HepG2 (cell line): ENCODE results near the gene ZNF443. TPM values are rescaled to one million over a fixed set of nuclear protein-coding genes. Genes with fewer than 3 reads are reported as not detected.

ENCODE experiments used
- GPN1 ChIP-seq: sonication (generic); formaldehyde crosslinking; IDR thresholded peaks from 2 replicates; pipeline ENCODE4 v1.5.1; 2020; ENCODE audit warnings: missing genetic modification reagents, borderline replicate concordance
- HIVEP1 ChIP-seq: sonication (generic); formaldehyde crosslinking; IDR thresholded peaks from 2 replicates; pipeline ENCODE4 v1.4.0; 2020; ENCODE audit warnings: mild to moderate bottlenecking, missing genetic modification reagents
- HOXA9 ChIP-seq: sonication (generic); formaldehyde crosslinking; IDR thresholded peaks from 2 replicates; pipeline ENCODE4 v1.8.1; 2022; ENCODE audit warnings: missing genetic modification reagents, mild to moderate bottlenecking, moderate library complexity, borderline replicate concordance
- MXD4 ChIP-seq: IDR thresholded peaks from 2 replicates; pipeline ENCODE4 v1.6.1; 2016; ENCODE audit warnings: mild to moderate bottlenecking, missing biosample characterization, missing genetic modification reagents
- NCOA2 ChIP-seq: sonication (generic); formaldehyde crosslinking; IDR thresholded peaks from 2 replicates; pipeline ENCODE4 v1.8.0; 2022; ENCODE audit warnings: inconsistent platforms
- NR2F1 ChIP-seq, 2 experiments: fragments of 450-650 bp in 1 of 2; formaldehyde crosslinking in 1 of 2; IDR thresholded peaks; 2 replicates each; pipeline versions ENCODE4 v1.5.0 to v1.6.1; 2016 to 2020; ENCODE audit warnings: mild to moderate bottlenecking in 1 of 2, missing compliant biosample characterization in 1 of 2, missing genetic modification reagents in 1 of 2, moderate library complexity in 1 of 2
- NR2F6 ChIP-seq, 2 experiments: IDR thresholded peaks; 2 replicates each; pipeline ENCODE4 v1.6.1; 2016; ENCODE audit warnings: antibody characterized with exemption in 1 of 2, mild to moderate bottlenecking in 1 of 2
- SOX5 ChIP-seq: IDR thresholded peaks from 2 replicates; pipeline ENCODE4 v1.6.1; 2016; ENCODE audit warnings: borderline replicate concordance
- TARDBP ChIP-seq: sonication (generic); formaldehyde crosslinking; IDR thresholded peaks from 2 replicates; pipeline ENCODE4 v1.8.0; 2022; ENCODE audit warnings: mild to moderate bottlenecking, missing genetic modification reagents
- ZBTB8A ChIP-seq: sonication (generic); formaldehyde crosslinking; IDR thresholded peaks from 2 replicates; pipeline ENCODE4 v1.4.0; 2020; ENCODE audit warnings: mild to moderate bottlenecking, low read depth, missing genetic modification reagents, borderline replicate concordance
- ZFP36L1 ChIP-seq: sonication (generic); formaldehyde crosslinking; IDR thresholded peaks from 2 replicates; pipeline ENCODE4 v1.8.0; 2022; ENCODE audit warnings: mild to moderate bottlenecking, missing genetic modification reagents, moderate library complexity
- ZFYVE20 ChIP-seq: sonication (generic); formaldehyde crosslinking; IDR thresholded peaks from 2 replicates; pipeline ENCODE4 v1.8.0; 2023; ENCODE audit warnings: low read depth, mild to moderate bottlenecking, moderate library complexity, missing genetic modification reagents, borderline replicate concordance
- ZNF451 ChIP-seq: sonication (generic); formaldehyde crosslinking; IDR thresholded peaks from 2 replicates; pipeline ENCODE4 v1.5.0; 2020; ENCODE audit warnings: mild to moderate bottlenecking, missing genetic modification reagents
- ZNF547 ChIP-seq: sonication (generic); formaldehyde crosslinking; IDR thresholded peaks from 2 replicates; pipeline ENCODE4 v1.5.1; 2020; ENCODE audit warnings: mild to moderate bottlenecking, missing genetic modification reagents
- polyA plus RNA-seq, 8 experiments: library from polyadenylated mRNA; depleted of rRNA in 3 of 8; stranded (reverse) in 7 of 8; unstranded in 1 of 8; fragments of >200 nt; fragmentation: Illumina TruSeq in 4 of 8; extraction: Trizol in 4 of 8; gene quantifications; 2 replicates each; pipeline versions ENCODE4 v1.2.1 to v1.2.3, GENCODE V29; 2011 to 2016; ENCODE audit warnings: low read depth in 4 of 8, missing spikeins in 1 of 8, mixed read lengths in 1 of 8; ENCODE audit not compliant: insufficient read depth in 1 of 8
- total RNA-seq, 5 experiments: library from RNA; depleted of rRNA; stranded (reverse); fragments of >200 nt; fragmentation: Illumina TruSeq; extraction: Trizol; gene quantifications; 2 replicates each; pipeline ENCODE4 v1.2.3, GENCODE V29; 2016; ENCODE audit warnings: low read depth in 1 of 5
- TF ChIP-seq, protein P1 (sequence below): IDR thresholded peaks from 2 replicates; pipeline ENCODE4 v1.6.1; 2016; ENCODE audit warnings: missing compliant biosample characterization, missing genetic modification reagents, borderline replicate concordance
- TF ChIP-seq, protein P2 (sequence below): sonication (generic); formaldehyde crosslinking; IDR thresholded peaks from 2 replicates; pipeline ENCODE4 v1.5.0; 2020; ENCODE audit warnings: missing genetic modification reagents
- TF ChIP-seq, protein P3 (sequence below): sonication (generic); formaldehyde crosslinking; IDR thresholded peaks from 2 replicates; pipeline ENCODE4 v1.8.1; 2023; ENCODE audit warnings: mild to moderate bottlenecking, inconsistent platforms, moderate library complexity, missing genetic modification reagents, borderline replicate concordance
- TF ChIP-seq, protein P4 (sequence below): IDR thresholded peaks from 2 replicates; pipeline ENCODE4 v1.6.1; 2016; ENCODE audit warnings: missing compliant biosample characterization, missing genetic modification reagents, borderline replicate concordance
- TF ChIP-seq, protein P5 (sequence below): sonication (generic); formaldehyde crosslinking; conservative IDR thresholded peaks from 2 replicates; pipeline ENCODE4 v1.4.0; 2020; ENCODE audit warnings: missing genetic modification reagents

ZNF443 gene
- total and polyA plus RNA-seq, 2 of the 13 experiments (the other 11 are each of a cell fraction or from before 2014, with no cell fraction given): 3.6 to 19.0 TPM

DNA sequence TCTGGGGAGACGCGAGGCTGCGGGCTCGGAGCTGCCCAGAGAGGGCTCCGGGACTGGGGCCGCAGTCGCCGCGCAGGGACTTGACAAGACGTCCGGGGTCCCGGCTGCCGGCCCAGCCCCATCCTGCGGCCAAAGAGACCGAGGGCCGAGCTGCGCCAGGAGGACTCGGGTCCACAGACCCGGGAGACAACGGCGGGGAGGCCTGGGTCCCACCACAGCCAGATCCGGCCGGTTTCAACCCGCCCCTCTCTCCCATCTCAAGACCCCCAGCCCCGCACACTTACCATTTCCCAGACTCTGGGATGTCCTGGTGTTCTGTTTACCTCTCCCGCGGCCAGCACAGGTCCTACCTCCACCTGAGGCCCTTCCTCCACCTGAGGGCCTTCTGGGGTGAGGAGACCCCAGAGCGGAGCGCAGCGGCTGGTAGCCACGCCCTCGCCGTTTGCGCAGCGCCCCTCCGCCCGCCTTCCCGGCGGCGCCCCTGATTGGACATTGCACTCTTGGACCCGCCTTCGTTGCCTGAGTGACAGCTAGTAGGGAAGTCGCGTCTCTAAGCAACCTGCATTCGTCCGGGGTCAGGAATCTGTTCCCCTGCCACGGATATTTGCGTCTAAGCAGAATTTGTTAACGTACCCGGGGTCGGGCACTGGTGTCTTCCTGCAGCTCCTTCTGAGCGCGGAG lies 43.7 kb upstream of the ZNF443 start, which contains the start of gene ZNF709 (continued):
- TF ChIP-seq, protein P1, sequence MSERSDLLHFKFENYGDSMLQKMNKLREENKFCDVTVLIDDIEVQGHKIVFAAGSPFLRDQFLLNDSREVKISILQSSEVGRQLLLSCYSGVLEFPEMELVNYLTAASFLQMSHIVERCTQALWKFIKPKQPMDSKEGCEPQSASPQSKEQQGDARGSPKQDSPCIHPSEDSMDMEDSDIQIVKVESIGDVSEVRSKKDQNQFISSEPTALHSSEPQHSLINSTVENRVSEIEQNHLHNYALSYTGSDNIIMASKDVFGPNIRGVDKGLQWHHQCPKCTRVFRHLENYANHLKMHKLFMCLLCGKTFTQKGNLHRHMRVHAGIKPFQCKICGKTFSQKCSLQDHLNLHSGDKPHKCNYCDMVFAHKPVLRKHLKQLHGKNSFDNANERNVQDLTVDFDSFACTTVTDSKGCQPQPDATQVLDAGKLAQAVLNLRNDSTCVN (CRISPR knock-in tag): no peak
- TF ChIP-seq, protein P2, sequence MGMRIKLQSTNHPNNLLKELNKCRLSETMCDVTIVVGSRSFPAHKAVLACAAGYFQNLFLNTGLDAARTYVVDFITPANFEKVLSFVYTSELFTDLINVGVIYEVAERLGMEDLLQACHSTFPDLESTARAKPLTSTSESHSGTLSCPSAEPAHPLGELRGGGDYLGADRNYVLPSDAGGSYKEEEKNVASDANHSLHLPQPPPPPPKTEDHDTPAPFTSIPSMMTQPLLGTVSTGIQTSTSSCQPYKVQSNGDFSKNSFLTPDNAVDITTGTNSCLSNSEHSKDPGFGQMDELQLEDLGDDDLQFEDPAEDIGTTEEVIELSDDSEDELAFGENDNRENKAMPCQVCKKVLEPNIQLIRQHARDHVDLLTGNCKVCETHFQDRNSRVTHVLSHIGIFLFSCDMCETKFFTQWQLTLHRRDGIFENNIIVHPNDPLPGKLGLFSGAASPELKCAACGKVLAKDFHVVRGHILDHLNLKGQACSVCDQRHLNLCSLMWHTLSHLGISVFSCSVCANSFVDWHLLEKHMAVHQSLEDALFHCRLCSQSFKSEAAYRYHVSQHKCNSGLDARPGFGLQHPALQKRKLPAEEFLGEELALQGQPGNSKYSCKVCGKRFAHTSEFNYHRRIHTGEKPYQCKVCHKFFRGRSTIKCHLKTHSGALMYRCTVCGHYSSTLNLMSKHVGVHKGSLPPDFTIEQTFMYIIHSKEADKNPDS (CRISPR knock-in tag): no peak
- peak; percentile 78 for TF ChIP-seq MXD4 (CRISPR knock-in tag)
- no peak for TF ChIP-seq HOXA9 (CRISPR knock-in tag)
- TF ChIP-seq ZBTB8A (CRISPR knock-in tag): 0 out of 2 replicates have a peak, but pooled peaks have one; percentile 45
- peak; percentile 88 for TF ChIP-seq HIVEP1 (CRISPR knock-in tag)
- TF ChIP-seq NR2F6 (IDR thresholded peaks at IDR 0.05): no peak
- TF ChIP-seq NR2F6 (CRISPR knock-in tag; IDR thresholded peaks at IDR 0.05): 0 out of 2 replicates have a peak, but pooled peaks have one; percentile 25
- TF ChIP-seq GPN1 (CRISPR knock-in tag): no peak
- TF ChIP-seq TARDBP: 0 out of 2 replicates have a peak, but pooled peaks have one; percentile 7
- no peak; the same call in 1 of the 2 replicates for TF ChIP-seq ZFP36L1
- TF ChIP-seq SOX5 (CRISPR knock-in tag): no peak
- TF ChIP-seq, protein P3, sequence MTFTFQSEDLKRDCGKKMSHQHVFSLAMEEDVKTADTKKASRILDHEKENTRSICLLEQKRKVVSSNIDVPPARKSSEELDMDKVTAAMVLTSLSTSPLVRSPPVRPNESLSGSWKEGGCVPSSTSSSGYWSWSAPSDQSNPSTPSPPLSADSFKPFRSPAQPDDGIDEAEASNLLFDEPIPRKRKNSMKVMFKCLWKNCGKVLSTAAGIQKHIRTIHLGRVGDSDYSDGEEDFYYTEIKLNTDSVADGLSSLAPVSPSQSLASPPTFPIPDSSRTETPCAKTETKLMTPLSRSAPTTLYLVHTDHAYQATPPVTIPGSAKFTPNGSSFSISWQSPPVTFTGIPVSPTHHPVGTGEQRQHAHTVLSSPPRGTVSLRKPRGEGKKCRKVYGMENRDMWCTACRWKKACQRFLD: peak; percentile 34; the same call in 1 of the 2 replicates
- no peak; the same call in 1 of the 2 replicates for TF ChIP-seq NCOA2 (CRISPR knock-in tag)
- TF ChIP-seq, protein P4, sequence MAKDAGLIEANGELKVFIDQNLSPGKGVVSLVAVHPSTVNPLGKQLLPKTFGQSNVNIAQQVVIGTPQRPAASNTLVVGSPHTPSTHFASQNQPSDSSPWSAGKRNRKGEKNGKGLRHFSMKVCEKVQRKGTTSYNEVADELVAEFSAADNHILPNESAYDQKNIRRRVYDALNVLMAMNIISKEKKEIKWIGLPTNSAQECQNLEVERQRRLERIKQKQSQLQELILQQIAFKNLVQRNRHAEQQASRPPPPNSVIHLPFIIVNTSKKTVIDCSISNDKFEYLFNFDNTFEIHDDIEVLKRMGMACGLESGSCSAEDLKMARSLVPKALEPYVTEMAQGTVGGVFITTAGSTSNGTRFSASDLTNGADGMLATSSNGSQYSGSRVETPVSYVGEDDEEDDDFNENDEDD (CRISPR knock-in tag): peak; percentile 51; the same call in 1 of the 2 replicates
- peak; percentile 68; the same call in 1 of the 2 replicates for TF ChIP-seq ZNF451 (CRISPR knock-in tag)
- no peak for TF ChIP-seq NR2F1 (CRISPR knock-in tag; IDR thresholded peaks at IDR 0.05)
- TF ChIP-seq, protein P5, sequence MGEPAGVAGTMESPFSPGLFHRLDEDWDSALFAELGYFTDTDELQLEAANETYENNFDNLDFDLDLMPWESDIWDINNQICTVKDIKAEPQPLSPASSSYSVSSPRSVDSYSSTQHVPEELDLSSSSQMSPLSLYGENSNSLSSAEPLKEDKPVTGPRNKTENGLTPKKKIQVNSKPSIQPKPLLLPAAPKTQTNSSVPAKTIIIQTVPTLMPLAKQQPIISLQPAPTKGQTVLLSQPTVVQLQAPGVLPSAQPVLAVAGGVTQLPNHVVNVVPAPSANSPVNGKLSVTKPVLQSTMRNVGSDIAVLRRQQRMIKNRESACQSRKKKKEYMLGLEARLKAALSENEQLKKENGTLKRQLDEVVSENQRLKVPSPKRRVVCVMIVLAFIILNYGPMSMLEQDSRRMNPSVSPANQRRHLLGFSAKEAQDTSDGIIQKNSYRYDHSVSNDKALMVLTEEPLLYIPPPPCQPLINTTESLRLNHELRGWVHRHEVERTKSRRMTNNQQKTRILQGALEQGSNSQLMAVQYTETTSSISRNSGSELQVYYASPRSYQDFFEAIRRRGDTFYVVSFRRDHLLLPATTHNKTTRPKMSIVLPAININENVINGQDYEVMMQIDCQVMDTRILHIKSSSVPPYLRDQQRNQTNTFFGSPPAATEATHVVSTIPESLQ (CRISPR knock-in tag): no peak
- no peak for TF ChIP-seq ZFYVE20 (CRISPR knock-in tag)
- no peak for TF ChIP-seq ZNF547 (CRISPR knock-in tag)
